Measurements from ENCODE around the gene BTBD2. TPM values are rescaled to one million over a fixed set of nuclear protein-coding genes. Genes with fewer than 3 reads are reported as not detected.

BTBD2 gene
- total and polyA plus RNA-seq, 10 of the 15 experiments (the other 5 are each of a cell fraction or from before 2014, with no cell fraction given) = 0.13 to 66.2 (median 10.4) TPM

DNA sequence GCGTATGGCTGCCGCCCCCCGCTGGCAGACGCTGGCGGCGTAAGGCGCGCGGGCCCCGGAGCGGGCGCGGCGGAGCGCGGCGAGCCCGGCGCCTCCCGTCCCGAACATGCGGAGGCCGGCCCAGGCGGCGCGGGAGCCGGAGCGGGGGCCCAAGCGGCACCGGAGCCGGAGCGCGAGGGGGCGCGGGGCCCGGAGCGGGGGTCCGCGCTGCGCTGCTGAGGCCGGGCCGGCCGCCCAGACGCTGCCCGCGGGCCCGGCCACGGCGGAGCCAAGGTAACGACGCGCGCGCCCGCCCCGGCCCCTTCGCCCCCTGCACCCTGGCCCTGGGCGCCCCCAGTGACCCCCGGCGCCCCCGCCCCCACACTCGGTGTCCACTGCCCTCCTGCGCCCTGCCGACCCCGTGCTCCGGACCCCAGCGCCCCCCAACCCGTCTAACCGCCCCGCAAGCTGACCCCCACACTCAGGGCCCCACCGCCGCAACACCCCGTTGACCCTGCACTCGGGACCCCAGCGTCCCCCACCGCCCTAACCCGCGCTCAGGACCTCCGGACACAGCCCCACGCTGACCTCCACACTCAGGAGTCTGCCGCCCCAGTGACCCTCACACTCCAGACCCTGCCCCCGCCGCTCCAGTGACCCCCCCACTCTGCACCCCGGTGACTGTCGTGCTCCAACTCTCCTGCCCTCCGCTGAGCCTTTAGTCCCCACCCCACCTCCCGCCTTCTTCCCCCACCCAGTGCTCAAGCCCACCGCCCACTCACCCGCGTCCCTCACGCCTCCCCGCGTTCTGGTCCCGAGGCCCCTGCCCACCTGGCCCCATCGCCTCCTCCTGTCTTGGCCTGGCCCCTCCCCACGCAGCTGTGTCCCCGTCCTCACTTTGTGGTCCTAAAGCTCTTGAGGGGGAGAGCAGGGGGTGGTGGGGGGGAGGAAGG lies 74.1 kb downstream of the BTBD2 start, which contains the start of gene CSNK1G2 (continued):
- TF ChIP-seq, protein P1, sequence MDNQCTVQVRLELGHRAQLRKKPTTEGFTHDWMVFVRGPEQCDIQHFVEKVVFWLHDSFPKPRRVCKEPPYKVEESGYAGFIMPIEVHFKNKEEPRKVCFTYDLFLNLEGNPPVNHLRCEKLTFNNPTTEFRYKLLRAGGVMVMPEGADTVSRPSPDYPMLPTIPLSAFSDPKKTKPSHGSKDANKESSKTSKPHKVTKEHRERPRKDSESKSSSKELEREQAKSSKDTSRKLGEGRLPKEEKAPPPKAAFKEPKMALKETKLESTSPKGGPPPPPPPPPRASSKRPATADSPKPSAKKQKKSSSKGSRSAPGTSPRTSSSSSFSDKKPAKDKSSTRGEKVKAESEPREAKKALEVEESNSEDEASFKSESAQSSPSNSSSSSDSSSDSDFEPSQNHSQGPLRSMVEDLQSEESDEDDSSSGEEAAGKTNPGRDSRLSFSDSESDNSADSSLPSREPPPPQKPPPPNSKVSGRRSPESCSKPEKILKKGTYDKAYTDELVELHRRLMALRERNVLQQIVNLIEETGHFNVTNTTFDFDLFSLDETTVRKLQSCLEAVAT (IDR thresholded peaks at IDR 0.05) = 0 out of 2 replicates have a peak, but pooled peaks have one; percentile 54
- TF ChIP-seq CBX3 (IDR thresholded peaks at IDR 0.05; ENCODE audit: borderline replicate concordance, low read depth) (no peak), HDGF (IDR thresholded peaks at IDR 0.05) (peak; percentile 77; the same call in 1 of the 2 replicates), SIN3A (IDR thresholded peaks at IDR 0.05; ENCODE audit: low read depth, low read length) (no peak; the same call in 1 of the 2 replicates), BHLHE40 (IDR thresholded peaks at IDR 0.05; ENCODE audit: borderline replicate concordance in 1 of 2, low read depth in 2 of 2, low read length in 1 of 2) (no peak), ZBED1 (IDR thresholded peaks at IDR 0.05; ENCODE audit: borderline replicate concordance) (no peak), CEBPB (IDR thresholded peaks at IDR 0.05; ENCODE audit: borderline replicate concordance in 1 of 2, low read depth in 2 of 2, low read length in 2 of 2) (no peak), NBN (IDR thresholded peaks at IDR 0.05) (no peak), ESRRA (IDR thresholded peaks at IDR 0.05; ENCODE audit: low read length) (no peak), PAX5 (IDR thresholded peaks at IDR 0.05; ENCODE audit: borderline replicate concordance, low read depth, low read length) (0 out of 2 replicates have a peak, but pooled peaks have one; percentile 21), SP1 (IDR thresholded peaks at IDR 0.05; ENCODE audit: low read depth, low read length) (no peak), ZBTB33 (IDR thresholded peaks at IDR 0.05) (no peak), USF1 (IDR thresholded peaks at IDR 0.05; ENCODE audit: borderline replicate concordance, extremely low read length, insufficient read depth, low read depth, low read length) (no peak), CREM (IDR thresholded peaks at IDR 0.05; ENCODE audit: low read depth) (no peak), EGR1 (IDR thresholded peaks at IDR 0.05; ENCODE audit: borderline replicate concordance in 1 of 2, low read depth in 2 of 2, low read length in 2 of 2) (peak in 1 of 2 experiments; percentile 66; a peak in 2 of 3 replicates), HSF1 (IDR thresholded peaks at IDR 0.05; ENCODE audit: low read depth, low read length) (no peak), STAT1 (conservative IDR thresholded peaks at IDR 0.05) (no peak), MEF2B (IDR thresholded peaks at IDR 0.05; ENCODE audit: partially characterized antibody, poor library complexity, severe bottlenecking) (peak; percentile 69), RFX5 (IDR thresholded peaks at IDR 0.05; ENCODE audit: low read depth, low read length) (no peak), CBFB (IDR thresholded peaks at IDR 0.05; ENCODE audit: low read depth) (no peak), SMARCA5 (IDR thresholded peaks at IDR 0.05) (peak; percentile 67; the same call in 1 of the 2 replicates)
- TF ChIP-seq, protein P2, sequence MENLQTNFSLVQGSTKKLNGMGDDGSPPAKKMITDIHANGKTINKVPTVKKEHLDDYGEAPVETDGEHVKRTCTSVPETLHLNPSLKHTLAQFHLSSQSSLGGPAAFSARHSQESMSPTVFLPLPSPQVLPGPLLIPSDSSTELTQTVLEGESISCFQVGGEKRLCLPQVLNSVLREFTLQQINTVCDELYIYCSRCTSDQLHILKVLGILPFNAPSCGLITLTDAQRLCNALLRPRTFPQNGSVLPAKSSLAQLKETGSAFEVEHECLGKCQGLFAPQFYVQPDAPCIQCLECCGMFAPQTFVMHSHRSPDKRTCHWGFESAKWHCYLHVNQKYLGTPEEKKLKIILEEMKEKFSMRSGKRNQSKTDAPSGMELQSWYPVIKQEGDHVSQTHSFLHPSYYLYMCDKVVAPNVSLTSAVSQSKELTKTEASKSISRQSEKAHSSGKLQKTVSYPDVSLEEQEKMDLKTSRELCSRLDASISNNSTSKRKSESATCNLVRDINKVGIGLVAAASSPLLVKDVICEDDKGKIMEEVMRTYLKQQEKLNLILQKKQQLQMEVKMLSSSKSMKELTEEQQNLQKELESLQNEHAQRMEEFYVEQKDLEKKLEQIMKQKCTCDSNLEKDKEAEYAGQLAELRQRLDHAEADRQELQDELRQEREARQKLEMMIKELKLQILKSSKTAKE (IDR thresholded peaks at IDR 0.05; ENCODE audit: low read depth, poor library complexity, severe bottlenecking) = no peak
